Measurements from ENCODE around the gene MPPED1. TPM values are rescaled to one million over a fixed set of nuclear protein-coding genes. Genes with fewer than 3 reads are reported as not detected.

MPPED1 gene
- total and polyA plus RNA-seq, 2 donors (not counting 3 experiments of a cell fraction or from before 2014, with no cell fraction given): not detected

- no peaks in the 10 kb centered on the region for H3K79me2 ChIP-seq (ENCODE audit: control insufficient read depth, insufficient read depth, low read length)
- POLR2A ChIA-PET: no interaction called here
- CTCF ChIA-PET: no interaction called here
- no peaks in the 10 kb centered on the region for H3K36me3 ChIP-seq (ENCODE audit: control insufficient read depth in 2 of 2, extremely low read depth in 1 of 2, insufficient read depth in 2 of 2, low read length in 2 of 2)
- H3K9me3 ChIP-seq (replicated peaks; ENCODE audit: control insufficient read depth, insufficient read depth, low read length): no peaks in the 10 kb centered on the region
- no peaks in the 10 kb centered on the region for H3K4me1 ChIP-seq (ENCODE audit: control insufficient read depth, extremely low read depth, insufficient read depth, low read length)
- intact Hi-C loops (cut with micrococcal nuclease) (no loop called here), dilution Hi-C loops (cut with MboI; ENCODE audit: extremely low pct_ligation_motif_present, low sequenced_read_pairs) (no loop called here)
- no peak overlapping the region for H3K4me3 ChIP-seq (replicated peaks in 1 of 3; ENCODE audit: insufficient read depth in 1 of 3, low read depth in 1 of 3, low read length in 3 of 3)
- no peak overlapping the region for H3K27ac ChIP-seq (ENCODE audit: insufficient read depth, low read depth, low read length)
- DNase-seq (ENCODE audit: low read depth, low spot score) (no peak), FAIRE-seq (no peak)
- TF ChIP-seq POLR2A (IDR thresholded peaks at IDR 0.05; ENCODE audit: low read depth, low read length) (no peak), JUN (IDR thresholded peaks at IDR 0.05; ENCODE audit: borderline replicate concordance, insufficient read depth, insufficient read length, low read depth) (no peak), FOS (IDR thresholded peaks at IDR 0.05; ENCODE audit: borderline replicate concordance, insufficient read depth, low read length) (no peak), MAX (IDR thresholded peaks at IDR 0.05; ENCODE audit: insufficient read depth, insufficient read length) (no peak), GATA2 (IDR thresholded peaks at IDR 0.05; ENCODE audit: insufficient read depth, insufficient read length, low read depth, low read length) (no peak), EZH2 (IDR thresholded peaks at IDR 0.05; ENCODE audit: borderline replicate concordance, low read depth, low read length, severe bottlenecking) (no peak), POLR2AphosphoS5 (IDR thresholded peaks at IDR 0.05; ENCODE audit: insufficient read depth, low read depth, low read length) (no peak), MYC (IDR thresholded peaks at IDR 0.05; ENCODE audit: low read depth, low read length) (no peak)
- TF ChIP-seq, protein P1, sequence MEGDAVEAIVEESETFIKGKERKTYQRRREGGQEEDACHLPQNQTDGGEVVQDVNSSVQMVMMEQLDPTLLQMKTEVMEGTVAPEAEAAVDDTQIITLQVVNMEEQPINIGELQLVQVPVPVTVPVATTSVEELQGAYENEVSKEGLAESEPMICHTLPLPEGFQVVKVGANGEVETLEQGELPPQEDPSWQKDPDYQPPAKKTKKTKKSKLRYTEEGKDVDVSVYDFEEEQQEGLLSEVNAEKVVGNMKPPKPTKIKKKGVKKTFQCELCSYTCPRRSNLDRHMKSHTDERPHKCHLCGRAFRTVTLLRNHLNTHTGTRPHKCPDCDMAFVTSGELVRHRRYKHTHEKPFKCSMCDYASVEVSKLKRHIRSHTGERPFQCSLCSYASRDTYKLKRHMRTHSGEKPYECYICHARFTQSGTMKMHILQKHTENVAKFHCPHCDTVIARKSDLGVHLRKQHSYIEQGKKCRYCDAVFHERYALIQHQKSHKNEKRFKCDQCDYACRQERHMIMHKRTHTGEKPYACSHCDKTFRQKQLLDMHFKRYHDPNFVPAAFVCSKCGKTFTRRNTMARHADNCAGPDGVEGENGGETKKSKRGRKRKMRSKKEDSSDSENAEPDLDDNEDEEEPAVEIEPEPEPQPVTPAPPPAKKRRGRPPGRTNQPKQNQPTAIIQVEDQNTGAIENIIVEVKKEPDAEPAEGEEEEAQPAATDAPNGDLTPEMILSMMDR (IDR thresholded peaks at IDR 0.05; ENCODE audit: extremely low read depth in 1 of 2, insufficient read depth in 1 of 2, low read depth in 1 of 2, low read length in 2 of 2): no peak
- H2AFZ ChIP-seq (ENCODE audit: low read depth, low read length): no peak overlapping the region
- H3K27me3 ChIP-seq (ENCODE audit: control insufficient read depth in 2 of 2, insufficient read depth in 2 of 2, low read length in 2 of 2): no peaks in the 10 kb centered on the region
- no peaks in the 10 kb centered on the region for H3K9me1 ChIP-seq (replicated peaks; ENCODE audit: control insufficient read depth, extremely low read depth, insufficient read depth, low read length)
- no peaks in the 10 kb centered on the region for H4K20me1 ChIP-seq (replicated peaks; ENCODE audit: control insufficient read depth, extremely low read depth, insufficient read depth, low read length)
- no TSS peak for BruUV-seq (replicated peaks)
- H3K9ac ChIP-seq (replicated peaks; ENCODE audit: extremely low read depth, insufficient read depth, low read length): no peak overlapping the region
- no peak overlapping the region for H3K4me2 ChIP-seq (ENCODE audit: insufficient read depth, low read length)
Observed at GRCh38 chr22:43449205-43449830, 37.5 kb downstream of the MPPED1 start.
